ENCODE data around the gene IFIT5. TPM values are rescaled to one million over a fixed set of nuclear protein-coding genes. Genes with fewer than 3 reads are reported as not detected.
A peak's percentile ranks its signal among the peaks of the same experiment; 100 is the strongest.

The IFIT5 gene
- total RNA-seq, 3 donors from 2014 or later (not counting 1 experiment from before 2014, with no cell fraction given): 17.7 to 23.6 (median 20.4) TPM

- Mint-ChIP-seq H3K27ac (no peak overlapping the region), H3K36me3 (no peaks in the 10 kb centered on the region), H3K27me3 (ENCODE audit: low read depth in 2 of 2) (peaks cover 10 to 18% of the 10 kb centered on the region in 2 donors), H3K4me3 (no peak overlapping the region), H3K9me3 (no peaks in the 10 kb centered on the region), H3K4me1 (peaks cover 3 to 6% of the 10 kb centered on the region in 2 donors)
- DNase-seq: no peak
- peak in 1 of 3 donors; percentile 18 for ATAC-seq
- intact Hi-C loops (cut with micrococcal nuclease): no loop called here
- no peaks in the 10 kb centered on the region for H3K9me3 ChIP-seq (ENCODE audit: control insufficient read depth, insufficient read depth, low read length)
- H3K4me1 ChIP-seq (ENCODE audit: control insufficient read depth, insufficient read depth, low read length): no peaks in the 10 kb centered on the region
- H3K27me3 ChIP-seq (ENCODE audit: control insufficient read depth, insufficient read depth, low read length): no peaks in the 10 kb centered on the region
- H3K4me3 ChIP-seq (ENCODE audit: low read length): no peak overlapping the region
- no peak overlapping the region for H3K27ac ChIP-seq (ENCODE audit: low read length)
- TF ChIP-seq CTCF (IDR thresholded peaks at IDR 0.05): no peak
- no peaks in the 10 kb centered on the region for H3K36me3 ChIP-seq (ENCODE audit: control insufficient read depth, insufficient read depth, low read length)
- 81% methylated on average over 3 of the region's 3 CpGs for WGBS (ENCODE audit: insufficient coverage)
Observed at GRCh38 chr10:89373916-89374711, 40.3 kb upstream of the IFIT5 start.

- TF ChIP-seq CTCF (IDR thresholded peaks at IDR 0.05): no peak
- H3K4me3 Mint-ChIP-seq: no peak overlapping the region
- Histone ChIP-seq H3K27me3 (ENCODE audit: control insufficient read depth, insufficient read depth, low read length) (no peaks in the 10 kb centered on the region), H3K36me3 (ENCODE audit: control insufficient read depth, insufficient read depth, low read length) (no peaks in the 10 kb centered on the region), H3K4me1 (ENCODE audit: control insufficient read depth, insufficient read depth, low read length) (no peaks in the 10 kb centered on the region), H3K4me3 (ENCODE audit: low read length) (no peak overlapping the region), H3K27ac (ENCODE audit: low read length) (no peak overlapping the region), H3K9me3 (ENCODE audit: control insufficient read depth, insufficient read depth, low read length) (no peaks in the 10 kb centered on the region)
- H3K36me3 Mint-ChIP-seq: no peaks in the 10 kb centered on the region
- peaks cover 10 to 12% of the 10 kb centered on the region in 2 donors for H3K27me3 Mint-ChIP-seq (ENCODE audit: low read depth in 2 of 2)
- ATAC-seq (peak in 1 of 3 donors; percentile 14), DNase-seq (no peak)
- H3K27ac Mint-ChIP-seq: no peak overlapping the region
- H3K9me3 Mint-ChIP-seq: no peaks in the 10 kb centered on the region
- peaks cover 0 to under 1% of the 10 kb centered on the region in 2 donors for H3K4me1 Mint-ChIP-seq
- intact Hi-C loops (cut with micrococcal nuclease): no loop called here
Observed at GRCh38 chr10:89374713-89375141, 39.6 kb upstream of the IFIT5 start.

GRCh38 chr10:89377705-89378637 lies 36.4 kb upstream of the IFIT5 start, which contains the start of gene IFIT1B:
IFIT1B (plus strand) TSS chr10:89378056; CDS start chr10:89378136, 80 bp downstream.
- TF ChIP-seq CTCF (IDR thresholded peaks at IDR 0.05): no peak
- Mint-ChIP-seq H3K4me3 (no peak within 1 kb of the TSS), H3K27me3 (ENCODE audit: low read depth in 2 of 2) (peaks cover 3 to 10% of the 10 kb centered on the region in 2 donors), H3K9me3 (no peaks in the 10 kb centered on the region), H3K4me1 (no peaks in the 10 kb centered on the region), H3K27ac (no peak within 1 kb of the TSS), H3K36me3 (no peaks in the 10 kb centered on the region)
- H3K9me3 ChIP-seq (ENCODE audit: control insufficient read depth, insufficient read depth, low read length): no peaks in the 10 kb centered on the region
- ATAC-seq (no peak), DNase-seq (no peak)
- 88% methylated on average over 5 of the region's 5 CpGs for WGBS (ENCODE audit: insufficient coverage)
- H3K36me3 ChIP-seq (ENCODE audit: control insufficient read depth, insufficient read depth, low read length): no peaks in the 10 kb centered on the region
- H3K27ac ChIP-seq (ENCODE audit: low read length): no peak within 1 kb of the TSS
- H3K4me1 ChIP-seq (ENCODE audit: control insufficient read depth, insufficient read depth, low read length): no peaks in the 10 kb centered on the region
- H3K27me3 ChIP-seq (ENCODE audit: control insufficient read depth, insufficient read depth, low read length): no peaks in the 10 kb centered on the region
- intact Hi-C loops (cut with micrococcal nuclease): no loop called here
- no peak within 1 kb of the TSS for H3K4me3 ChIP-seq (ENCODE audit: low read length)

All from natural killer cell (primary cell).